WTC11 (cell line): ENCODE results near the gene P4HB.

Experiments
- CREM ChIP-seq: sonication (generic); formaldehyde crosslinking; IDR thresholded peaks from 2 replicates; pipeline ENCODE4 v1.8.1; 2022; ENCODE audit warnings: mild to moderate bottlenecking, missing genetic modification reagents, moderate library complexity
- ETV6 ChIP-seq: sonication (generic); formaldehyde crosslinking; IDR thresholded peaks from 2 replicates; pipeline ENCODE4 v1.8.1; 2022; ENCODE audit warnings: mild to moderate bottlenecking, missing genetic modification reagents
- TEAD1 ChIP-seq: sonication (generic); formaldehyde crosslinking; IDR thresholded peaks from 2 replicates; pipeline ENCODE4 v1.8.0; 2022; ENCODE audit warnings: mild to moderate bottlenecking, missing genetic modification reagents
- TF ChIP-seq, protein P1 (sequence below): fragments of 200-600 bp; IDR thresholded peaks from 2 replicates; pipeline ENCODE4 v1.8.0; 2022; ENCODE audit warnings: antibody characterized with exemption
- TF ChIP-seq, protein P2 (sequence below): sonication (generic); formaldehyde crosslinking; IDR thresholded peaks from 2 replicates; pipeline ENCODE4 v1.8.0; 2022; ENCODE audit warnings: mild to moderate bottlenecking, missing genetic modification reagents

- no peak for TF ChIP-seq TEAD1
- TF ChIP-seq, protein P1, sequence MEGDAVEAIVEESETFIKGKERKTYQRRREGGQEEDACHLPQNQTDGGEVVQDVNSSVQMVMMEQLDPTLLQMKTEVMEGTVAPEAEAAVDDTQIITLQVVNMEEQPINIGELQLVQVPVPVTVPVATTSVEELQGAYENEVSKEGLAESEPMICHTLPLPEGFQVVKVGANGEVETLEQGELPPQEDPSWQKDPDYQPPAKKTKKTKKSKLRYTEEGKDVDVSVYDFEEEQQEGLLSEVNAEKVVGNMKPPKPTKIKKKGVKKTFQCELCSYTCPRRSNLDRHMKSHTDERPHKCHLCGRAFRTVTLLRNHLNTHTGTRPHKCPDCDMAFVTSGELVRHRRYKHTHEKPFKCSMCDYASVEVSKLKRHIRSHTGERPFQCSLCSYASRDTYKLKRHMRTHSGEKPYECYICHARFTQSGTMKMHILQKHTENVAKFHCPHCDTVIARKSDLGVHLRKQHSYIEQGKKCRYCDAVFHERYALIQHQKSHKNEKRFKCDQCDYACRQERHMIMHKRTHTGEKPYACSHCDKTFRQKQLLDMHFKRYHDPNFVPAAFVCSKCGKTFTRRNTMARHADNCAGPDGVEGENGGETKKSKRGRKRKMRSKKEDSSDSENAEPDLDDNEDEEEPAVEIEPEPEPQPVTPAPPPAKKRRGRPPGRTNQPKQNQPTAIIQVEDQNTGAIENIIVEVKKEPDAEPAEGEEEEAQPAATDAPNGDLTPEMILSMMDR: no peak
- 0 out of 2 replicates have a peak, but pooled peaks have one; percentile 63 for TF ChIP-seq ETV6 (CRISPR knock-in tag)
- TF ChIP-seq, protein P2, sequence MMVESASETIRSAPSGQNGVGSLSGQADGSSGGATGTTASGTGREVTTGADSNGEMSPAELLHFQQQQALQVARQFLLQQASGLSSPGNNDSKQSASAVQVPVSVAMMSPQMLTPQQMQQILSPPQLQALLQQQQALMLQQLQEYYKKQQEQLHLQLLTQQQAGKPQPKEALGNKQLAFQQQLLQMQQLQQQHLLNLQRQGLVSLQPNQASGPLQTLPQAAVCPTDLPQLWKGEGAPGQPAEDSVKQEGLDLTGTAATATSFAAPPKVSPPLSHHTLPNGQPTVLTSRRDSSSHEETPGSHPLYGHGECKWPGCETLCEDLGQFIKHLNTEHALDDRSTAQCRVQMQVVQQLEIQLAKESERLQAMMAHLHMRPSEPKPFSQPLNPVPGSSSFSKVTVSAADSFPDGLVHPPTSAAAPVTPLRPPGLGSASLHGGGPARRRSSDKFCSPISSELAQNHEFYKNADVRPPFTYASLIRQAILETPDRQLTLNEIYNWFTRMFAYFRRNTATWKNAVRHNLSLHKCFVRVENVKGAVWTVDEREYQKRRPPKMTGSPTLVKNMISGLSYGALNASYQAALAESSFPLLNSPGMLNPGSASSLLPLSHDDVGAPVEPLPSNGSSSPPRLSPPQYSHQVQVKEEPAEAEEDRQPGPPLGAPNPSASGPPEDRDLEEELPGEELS (CRISPR knock-in tag): no peak
- TF ChIP-seq CREM: no peak
Measured at GRCh38 chr17:81859906-81860755, at the start of gene P4HB.
